Adipose tissue (tissue), 3 donors: ENCODE measurements around the gene KRT14. TPM values are rescaled to one million over a fixed set of nuclear protein-coding genes. Genes with fewer than 3 reads are reported as not detected.
"Not testable (repeated sequence)": the region's sequence is repeated elsewhere in the genome, so short reads cannot be mapped to it uniquely, and the experiment has no call there.

Experiments used
- H3K27ac ChIP-seq: one replicate; pipeline ENCODE4 v1.5.1; 2013; ENCODE audit warnings: low read depth, low read length
- WGBS, 3 donors: extraction: QIAGEN DNeasy Blood & Tissue Kit; methylation state at CpG; one replicate each; pipeline ENCODE4 v1.1.7; 2013; 5-methylcytosine and 5-hydroxymethylcytosine counted together
- polyA plus RNA-seq, 3 donors: library from polyadenylated mRNA; stranded (reverse); fragments of 200-250 nt; gene quantifications; one replicate each; pipeline ENCODE4 v1.2.3, GENCODE V29; 2013
- donor health status: healthy with polysubstance abuse.
- donor health status: Bipolar disorder and iron deficiency.
- donor health status: healthy.

KRT14 gene
- polyA plus RNA-seq, 3 donors, result 0.25 to 7.8 (median 1.0) TPM

DNA sequence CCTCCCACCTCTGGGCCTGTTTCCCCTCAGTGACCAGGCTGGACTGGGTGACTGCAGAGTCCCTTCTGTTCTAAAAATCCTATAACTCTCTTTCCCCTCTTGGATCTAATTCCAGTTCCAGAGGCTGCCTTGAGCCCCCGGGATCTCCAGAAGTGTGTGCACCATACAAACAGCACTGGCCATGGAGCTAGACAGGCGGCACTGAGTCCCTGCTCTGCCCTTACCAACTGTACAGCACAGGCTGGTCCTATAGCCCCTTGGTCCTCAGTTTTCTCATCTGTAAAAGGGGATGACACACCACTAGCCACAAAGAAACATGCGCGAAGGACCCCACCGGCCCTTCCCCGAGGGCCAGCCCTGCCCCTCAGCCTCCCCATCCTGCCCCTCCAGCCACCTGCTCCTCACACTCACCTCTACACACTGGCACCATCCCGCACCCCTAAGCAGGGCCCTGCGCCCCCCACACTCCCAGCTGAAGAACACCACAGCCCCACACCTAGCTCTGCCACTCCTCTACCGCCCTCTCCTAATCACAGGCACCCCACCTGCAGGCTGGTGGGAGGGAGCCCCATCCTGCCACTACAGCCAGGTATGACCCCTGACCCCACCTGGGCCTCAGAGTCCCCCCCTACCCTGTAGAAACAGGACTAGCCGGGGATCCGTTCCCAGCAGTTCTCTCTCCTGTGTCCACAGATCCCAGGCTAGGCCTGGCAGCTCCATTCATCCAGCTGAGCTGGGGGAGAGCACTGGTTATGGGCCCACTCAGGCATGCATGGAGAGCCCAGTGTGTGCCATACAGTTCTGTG lies 26.8 kb upstream of the KRT14 start:
- no peak overlapping the region for H3K27ac ChIP-seq
- WGBS, 3 donors, result 76 to 96% (median 81%) methylated on average over 11 of the region's 11 CpGs

DNA sequence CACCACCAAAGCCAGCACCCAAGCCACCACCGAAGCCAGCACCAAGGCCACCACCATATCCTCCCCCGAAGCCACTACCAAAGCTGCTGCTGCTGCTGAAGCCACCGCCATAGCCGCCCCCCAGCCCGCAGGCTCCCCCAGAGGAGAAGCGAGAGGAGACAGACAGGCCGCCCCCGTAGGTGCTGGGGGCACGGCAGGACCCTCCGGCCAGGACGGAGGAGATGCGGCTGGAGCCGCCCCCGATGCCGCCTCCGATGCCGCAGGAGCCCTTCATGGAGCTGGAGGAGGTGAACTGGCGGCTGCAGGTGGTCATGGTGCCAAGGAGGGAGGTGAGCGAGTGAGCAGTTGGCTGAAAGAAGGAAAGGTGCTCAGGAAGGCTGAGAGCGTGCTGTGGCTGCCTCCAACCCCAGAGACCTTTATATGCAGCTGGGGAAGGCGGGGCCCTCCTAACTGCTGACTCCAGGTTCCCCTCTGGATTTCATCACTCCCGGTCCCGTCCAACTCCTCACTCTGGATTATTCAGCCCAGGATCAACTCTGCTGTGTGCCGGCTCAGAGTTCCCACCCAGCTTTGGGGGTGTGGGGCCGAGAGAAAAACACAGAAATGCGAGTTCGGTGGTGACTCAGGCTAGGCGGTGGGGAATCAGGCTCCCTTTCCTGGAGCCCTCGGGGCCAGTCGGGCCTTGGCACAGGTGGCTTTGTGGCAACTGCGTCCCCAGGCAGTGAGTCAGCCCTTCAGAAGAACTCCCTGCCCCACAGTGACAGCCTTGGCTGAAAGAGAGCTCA lies 25.9 kb upstream of the KRT14 start, which contains the start of gene KRT16:
TSS of gene KRT16 (minus strand) at position 392 of the 785 bp plus-strand sequence. CDS start at position 313, 79 bp downstream.
- not testable (repeated sequence) for H3K27ac ChIP-seq
- WGBS, 3 donors, result 66 to 71% (median 67%) methylated on average over 23 to 31 of the region's 31 CpGs

DNA sequence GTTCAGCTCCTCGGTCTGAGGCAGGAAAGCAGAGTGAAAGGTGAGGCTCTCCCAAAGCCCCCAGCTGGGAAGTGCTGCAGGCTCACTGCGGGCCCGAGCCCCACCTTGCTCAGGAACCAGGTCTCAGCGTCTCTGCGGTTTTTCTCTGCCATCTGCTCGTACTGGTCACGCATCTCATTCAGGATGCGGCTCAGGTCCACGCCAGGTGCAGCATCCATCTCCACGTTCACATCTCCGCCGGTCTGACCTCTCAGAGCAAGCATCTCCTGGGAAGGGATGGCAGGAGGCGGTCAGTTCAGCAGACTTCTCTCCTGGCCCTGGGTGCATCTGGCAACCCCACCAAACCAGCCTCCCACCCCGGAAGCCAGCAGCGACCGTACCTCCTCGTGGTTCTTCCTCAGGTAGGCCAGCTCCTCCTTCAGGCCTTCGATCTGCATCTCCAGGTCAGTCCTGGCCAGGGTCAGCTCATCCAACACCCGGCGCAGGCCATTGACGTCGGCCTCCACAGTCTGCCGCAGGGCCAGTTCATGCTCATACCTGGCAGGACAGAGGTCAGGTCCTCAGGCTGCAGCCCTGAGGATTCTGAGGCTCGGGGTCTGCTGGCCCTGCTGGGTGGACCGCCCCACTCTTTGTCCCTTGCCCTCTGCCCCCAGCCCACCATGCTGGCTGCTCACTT lies 24.4 kb upstream of the KRT14 start:
- WGBS, 3 donors, result 78 to 92% (median 89%) methylated on average over 25 of the region's 25 CpGs
- H3K27ac ChIP-seq, result no peak overlapping the region

DNA sequence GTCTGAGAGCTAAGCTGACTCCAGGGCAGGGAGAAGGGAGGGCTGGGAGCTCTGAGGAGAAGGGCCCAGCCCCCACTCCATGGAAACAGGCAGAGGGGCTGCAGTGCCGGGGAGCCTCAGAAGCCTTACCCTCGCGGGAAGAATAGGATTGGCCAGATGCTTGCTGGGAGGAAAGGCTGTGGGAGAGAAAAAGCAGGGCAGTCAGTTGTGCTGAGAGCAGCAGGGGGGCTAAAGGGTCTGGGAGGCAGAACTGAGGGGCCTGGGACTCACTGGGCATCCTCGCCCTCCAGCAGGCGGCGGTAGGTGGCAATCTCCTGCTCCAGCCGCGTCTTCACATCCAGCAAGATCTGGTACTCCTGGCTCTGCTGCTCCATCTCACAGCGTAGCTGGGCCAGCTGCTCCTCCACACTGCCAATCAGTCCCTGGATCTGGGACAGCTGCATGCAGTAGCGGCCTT lies 23.4 kb upstream of the KRT14 start:
- not testable (repeated sequence) for H3K27ac ChIP-seq
- 8 to 25% (median 12%) methylated on average over 10 of the region's 10 CpGs for WGBS, 3 donors

DNA sequence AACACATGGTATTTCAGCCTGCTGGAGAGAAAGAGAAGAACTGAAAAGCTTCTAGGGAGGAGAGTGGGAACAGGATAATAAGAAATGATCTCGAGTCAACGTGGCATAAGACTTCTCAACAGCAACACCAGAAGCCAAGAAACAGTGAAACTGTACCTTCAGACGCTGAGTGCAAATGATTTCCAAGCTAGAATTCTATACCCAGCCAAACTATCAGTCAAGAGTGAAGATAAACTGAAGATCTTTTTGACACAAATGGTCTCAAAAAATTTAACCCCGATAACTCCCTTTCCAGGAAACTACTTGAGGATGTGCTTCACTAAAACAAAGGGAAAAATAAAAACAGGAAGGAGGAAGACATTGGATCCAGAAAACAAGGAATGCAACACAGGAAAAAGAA lies 20.2 kb upstream of the KRT14 start:
- 65 to 90% (median 73%) methylated on average over 4 of the region's 4 CpGs for WGBS, 3 donors

DNA sequence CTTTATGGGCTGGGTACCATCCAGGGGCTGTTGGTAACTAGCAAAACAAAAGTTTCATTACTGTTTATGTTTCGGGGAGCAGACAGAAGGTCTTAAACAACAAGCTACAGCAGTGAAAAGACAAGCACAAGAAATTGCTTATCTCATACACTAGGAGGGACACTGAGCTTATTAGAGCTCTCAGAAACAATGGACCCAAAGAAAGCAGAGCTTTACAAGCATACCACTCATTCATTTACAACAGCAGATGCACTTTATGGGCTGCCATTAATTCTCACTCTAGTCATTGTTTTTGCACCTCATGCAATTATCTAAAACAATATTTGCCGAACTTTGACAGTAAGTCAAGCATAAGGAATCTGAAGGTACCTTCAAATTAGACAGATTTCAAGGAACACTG lies 15.8 kb upstream of the KRT14 start:
- 52 to 72% (median 60%) methylated on average over 2 of the region's 2 CpGs for WGBS, 3 donors
- H3K27ac ChIP-seq, result no peak overlapping the region

More for the DNA sequence above, 20.2 kb upstream of the KRT14 start:
- H3K27ac ChIP-seq, result not testable (repeated sequence)

DNA sequence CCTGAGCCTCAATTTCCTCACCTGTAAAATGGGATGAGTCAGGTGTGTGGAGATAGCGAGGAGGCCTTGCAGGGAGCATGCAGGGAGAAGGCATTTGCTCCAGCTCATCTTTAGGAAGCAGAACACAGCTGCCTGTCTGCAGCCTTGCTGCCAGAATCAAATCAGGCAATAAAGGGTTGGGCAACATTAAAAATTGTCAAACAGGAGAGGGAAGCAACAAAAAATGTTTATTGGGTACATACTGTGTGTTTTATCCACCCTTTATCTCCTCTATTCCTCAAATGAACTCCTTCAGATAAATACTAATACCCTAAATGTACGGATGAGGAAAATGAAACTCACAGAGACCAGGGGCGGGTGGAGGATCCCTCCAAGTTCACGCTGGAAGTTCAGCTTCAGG lies 13.6 kb upstream of the KRT14 start:
- no peak overlapping the region for H3K27ac ChIP-seq
- WGBS, 3 donors, result 59 to 81% (median 74%) methylated on average over 4 of the region's 4 CpGs

DNA sequence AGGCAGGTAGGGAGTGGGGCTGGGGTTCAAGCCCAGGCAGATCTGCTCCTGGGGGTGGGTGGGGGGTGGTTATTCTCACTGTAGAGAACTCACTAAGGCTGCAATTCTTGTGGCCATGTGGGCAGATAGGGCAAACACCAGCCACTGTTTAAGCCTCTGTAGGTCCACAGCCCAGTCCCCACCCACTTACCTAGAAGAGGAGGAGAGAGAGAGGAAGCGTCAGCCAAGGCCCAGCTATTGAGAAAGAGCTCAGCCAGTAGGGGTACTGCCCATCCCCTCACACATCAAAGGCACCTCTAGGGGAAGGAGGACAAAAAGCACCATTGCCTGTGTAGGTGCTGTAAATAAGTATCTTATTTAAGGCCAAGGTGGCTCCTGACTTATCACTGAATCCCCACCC lies 13.0 kb upstream of the KRT14 start:
- WGBS, 3 donors, result 50 to 83% (median 59%) methylated on average over 1 of the region's 1 CpG
- no peak overlapping the region for H3K27ac ChIP-seq

DNA sequence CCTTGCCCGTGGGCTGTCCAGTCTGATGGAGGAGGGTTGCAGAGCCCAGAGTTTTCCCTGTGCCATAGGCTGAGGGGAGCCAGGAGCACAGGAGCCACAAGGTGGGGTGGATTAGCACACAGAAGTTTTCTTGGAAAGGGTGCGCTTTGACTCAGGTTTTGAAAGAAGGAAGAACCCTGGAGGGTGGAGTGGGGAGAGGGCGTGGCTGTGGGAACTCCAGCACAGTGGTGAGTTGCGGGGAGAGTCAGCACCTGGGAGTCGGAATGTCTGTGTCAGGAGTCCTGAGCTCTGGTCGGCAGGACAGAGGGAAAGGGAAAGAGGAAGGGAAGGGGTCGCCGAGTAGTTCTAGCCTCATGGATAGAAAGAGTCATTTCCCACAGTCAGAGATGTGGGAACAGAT lies 8.9 kb upstream of the KRT14 start:
- H3K27ac ChIP-seq, result no peak overlapping the region
- WGBS, 3 donors, result 68 to 81% (median 75%) methylated on average over 8 of the region's 8 CpGs

DNA sequence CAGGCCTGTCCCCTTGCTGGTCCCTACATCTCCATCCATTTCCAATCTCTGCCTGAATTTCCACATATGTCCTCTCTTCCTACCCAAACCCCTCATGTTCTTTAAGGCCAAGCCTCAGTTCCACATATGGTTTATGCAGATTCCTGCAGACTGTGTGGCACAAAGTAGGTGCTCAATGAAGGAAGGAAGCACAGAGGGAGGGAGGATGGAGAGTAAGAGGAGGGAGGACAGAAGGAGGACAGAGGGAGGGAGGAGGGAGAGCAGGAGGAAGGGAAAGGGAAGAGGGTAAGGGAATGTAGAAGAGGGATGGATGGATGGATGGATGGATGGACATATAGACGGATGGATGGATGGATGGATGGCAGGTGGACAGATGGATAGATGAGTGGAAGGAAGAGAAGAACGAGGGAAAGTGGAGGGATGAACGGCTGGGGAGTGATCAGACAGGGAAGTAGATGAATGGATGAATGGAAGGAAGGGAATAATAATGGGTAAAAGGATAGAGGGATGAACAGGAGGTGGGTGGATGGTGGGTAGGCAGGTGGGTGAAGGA lies 7.7 kb upstream of the KRT14 start:
- 43 to 80% (median 51%) methylated on average over 3 of the region's 3 CpGs for WGBS, 3 donors
- no peak overlapping the region for H3K27ac ChIP-seq

DNA sequence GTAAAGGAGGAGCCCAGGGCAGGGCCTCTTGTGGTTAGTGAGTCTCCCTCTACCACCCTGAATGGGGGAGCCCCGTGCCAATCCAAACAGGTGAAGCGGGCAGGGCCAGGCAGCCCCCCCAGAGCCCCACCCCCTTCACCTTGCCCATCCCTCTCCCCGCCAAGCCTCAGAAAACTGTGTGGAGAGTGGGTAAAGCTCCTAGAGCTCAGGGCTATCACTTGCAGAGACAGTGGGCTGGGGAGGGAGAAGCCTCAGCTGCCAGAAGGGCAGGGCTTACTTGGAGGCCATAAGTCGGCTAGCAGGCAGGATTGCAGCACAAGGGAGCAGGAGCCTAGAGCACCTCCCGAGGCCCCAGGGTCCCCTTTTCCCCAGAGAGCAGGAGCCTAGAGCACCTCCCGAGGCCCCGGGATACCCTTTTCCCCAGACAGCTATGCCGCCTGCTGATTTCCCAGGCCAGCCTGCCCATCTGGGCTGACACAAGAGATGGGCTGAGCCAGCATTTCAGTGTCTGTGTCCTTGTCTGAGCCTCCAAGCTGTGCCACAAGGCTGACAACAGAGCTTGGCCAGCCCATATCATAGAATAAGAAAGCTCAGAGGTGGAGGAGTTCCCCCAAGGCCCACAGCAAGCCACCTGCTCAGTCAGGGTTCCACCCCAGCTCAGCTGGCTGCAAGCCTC lies 6.7 kb upstream of the KRT14 start:
- no peak overlapping the region for H3K27ac ChIP-seq
- 57 to 67% (median 63%) methylated on average over 8 of the region's 8 CpGs for WGBS, 3 donors

DNA sequence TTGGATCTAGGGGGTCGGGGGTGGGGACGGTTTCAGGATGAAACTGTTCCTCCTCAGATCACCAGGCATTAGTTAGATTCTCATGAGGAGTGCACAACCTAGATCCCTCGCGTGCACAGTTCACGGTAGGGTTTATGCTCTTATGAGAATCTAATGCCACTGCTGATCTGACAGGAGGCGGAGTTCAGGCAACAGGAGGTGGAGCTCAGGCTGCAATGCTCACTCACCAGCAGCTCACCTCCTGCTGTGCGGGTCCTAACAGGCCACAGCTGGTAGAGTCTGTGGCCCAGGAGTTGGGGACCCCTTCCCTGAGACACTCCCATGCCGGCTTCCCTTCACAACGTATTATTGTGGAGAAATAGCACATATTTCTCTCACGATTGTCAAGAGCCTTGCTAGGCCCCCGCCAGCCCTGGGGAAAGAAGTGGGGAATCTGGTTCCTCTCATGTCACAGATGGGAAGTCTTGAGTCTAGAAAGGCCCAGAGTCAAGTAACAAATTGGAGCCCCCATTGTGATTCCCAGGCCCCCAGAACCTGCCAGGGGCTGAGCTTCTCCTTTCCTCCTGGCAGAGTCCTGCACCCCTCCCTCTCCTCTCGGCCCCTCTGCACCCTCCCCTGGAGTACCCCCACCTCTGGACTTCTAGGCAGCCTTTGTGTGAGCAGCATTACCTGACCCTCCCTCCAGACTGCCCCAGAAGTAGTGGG lies 6.1 kb upstream of the KRT14 start:
- 65 to 80% (median 76%) methylated on average over 12 of the region's 12 CpGs for WGBS, 3 donors
- H3K27ac ChIP-seq, result no peak overlapping the region

DNA sequence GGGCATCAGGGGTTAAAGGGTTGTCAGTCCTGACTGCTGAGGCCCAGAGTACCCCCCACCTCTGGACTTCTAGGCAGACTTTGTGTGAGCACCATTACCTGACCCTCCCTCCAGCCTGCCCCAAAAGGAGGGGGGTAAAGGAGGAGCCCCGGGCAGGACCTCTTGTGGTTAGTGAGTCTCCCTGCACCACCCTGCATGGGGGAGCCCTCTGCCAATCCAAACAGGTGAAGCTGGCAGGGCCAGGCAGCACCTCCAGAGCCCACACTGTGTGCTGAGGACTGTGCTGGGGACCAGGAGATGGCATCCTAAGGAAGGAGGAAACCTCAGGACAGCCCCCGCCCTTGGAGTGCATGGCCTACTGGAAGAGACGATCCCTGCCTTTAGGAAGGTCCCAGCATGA lies 2.6 kb upstream of the KRT14 start:
- 52 to 77% (median 71%) methylated on average over 3 of the region's 3 CpGs for WGBS, 3 donors

DNA sequence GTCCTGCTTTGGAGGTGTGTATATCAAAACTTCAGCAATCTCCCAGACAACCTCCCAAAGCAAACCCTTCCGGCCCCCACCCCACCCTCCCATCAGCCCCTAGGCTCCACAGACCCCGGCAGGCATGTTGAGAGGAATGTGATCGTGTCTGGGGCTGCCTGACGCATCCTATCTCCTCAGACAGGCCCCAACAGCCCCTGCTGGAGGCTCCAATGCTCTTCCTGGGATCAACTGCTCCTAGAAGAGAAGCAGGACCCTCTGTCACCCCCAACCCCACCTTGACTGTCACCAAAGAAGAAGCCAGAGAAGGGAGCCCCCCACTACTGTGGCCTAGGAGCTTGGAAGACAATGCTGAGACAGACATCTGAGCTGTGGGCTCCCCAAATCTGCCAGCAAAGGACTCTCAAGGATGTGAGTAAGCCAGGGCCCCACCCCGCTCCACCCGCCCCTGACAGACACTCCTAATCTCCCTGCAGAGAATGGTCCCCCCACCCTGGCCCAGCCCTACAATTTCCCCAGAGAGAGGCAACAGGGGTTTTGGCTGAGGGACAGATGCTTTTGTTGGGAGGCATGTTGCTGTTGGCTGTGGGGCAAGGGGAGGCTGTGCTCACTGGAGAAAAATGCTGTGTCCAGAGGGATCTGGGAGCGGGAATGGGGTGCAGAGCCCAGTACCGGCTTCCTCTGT lies 1.6 kb upstream of the KRT14 start:
- H3K27ac ChIP-seq, result no peak overlapping the region
- 65 to 77% (median 71%) methylated on average over 6 to 8 of the region's 8 CpGs for WGBS, 3 donors

More for the DNA sequence above, 2.6 kb upstream of the KRT14 start:
- H3K27ac ChIP-seq, result no peak overlapping the region

DNA sequence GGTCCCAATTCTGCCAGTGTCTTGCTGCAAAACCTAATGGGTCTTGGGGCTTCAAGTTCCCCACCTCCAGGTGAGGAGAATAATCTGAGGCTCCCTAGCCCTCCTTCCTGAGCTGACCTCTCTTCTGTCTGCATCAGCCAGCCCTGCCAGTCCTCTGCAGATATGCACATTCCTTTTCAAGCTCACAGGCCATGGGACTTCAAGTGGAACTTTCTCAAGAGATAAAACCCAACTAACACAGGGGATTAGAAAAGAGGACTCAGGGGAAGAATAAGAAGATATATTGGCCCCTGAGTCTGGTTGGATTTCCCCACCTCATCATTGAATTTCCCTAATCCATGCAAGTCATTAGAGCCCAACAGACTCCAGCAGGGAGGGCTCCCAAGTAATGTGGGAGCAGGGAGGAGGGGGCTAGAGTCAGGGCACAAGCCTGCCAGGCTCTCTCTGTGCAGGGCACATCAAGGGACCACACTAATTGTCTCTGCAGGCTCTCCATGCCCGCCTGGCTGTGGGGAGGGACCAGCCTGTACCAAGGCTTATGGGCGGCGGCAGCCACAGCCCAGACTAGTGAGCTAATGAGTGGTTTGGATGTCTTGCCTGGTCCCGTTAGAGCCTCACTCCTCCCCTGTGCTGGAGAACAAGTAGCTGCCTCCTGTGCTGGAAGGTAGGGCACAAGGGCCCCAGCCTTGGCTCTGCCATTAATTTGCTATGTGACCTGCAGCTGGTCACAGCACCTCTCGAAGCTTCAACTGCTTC lies 1.2 kb downstream of the KRT14 start:
- H3K27ac ChIP-seq, result no peak overlapping the region
- WGBS, 3 donors, result 75 to 83% (median 82%) methylated on average over 5 of the region's 5 CpGs

DNA sequence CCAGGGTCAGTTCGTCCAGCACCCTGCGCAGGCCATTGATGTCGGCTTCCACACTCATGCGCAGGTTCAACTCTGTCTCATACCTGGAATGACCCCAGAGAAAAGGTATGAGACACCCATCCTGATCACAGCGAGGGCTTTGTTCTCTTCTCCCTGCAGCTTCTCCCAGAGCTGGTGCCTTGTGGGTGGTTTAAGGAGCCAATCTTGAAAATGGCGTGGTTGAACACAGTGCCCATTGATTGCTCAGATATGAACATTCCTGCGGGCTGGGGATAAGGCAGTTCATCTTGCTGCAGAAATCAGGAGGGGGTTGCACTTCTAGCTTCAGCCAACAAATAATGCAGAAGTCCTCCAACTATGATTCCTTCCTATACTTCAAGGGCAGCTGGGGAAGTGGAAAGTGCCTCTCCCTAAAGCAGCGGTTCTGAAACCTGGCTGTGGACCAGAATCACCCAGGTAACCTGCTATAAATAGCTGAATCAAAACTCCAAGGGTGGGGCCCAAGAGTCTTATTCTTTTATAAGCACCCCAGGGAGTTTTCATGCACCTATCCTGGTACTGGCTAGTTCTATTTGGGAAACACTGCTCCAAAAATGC lies 2.3 kb downstream of the KRT14 start:
- H3K27ac ChIP-seq, result not testable (repeated sequence)
- WGBS, 3 donors, result 68 to 86% (median 83%) methylated on average over 8 of the region's 8 CpGs
